ENCODE measurements around the gene RERG.

Gene RERG

GRCh38 chr12:15186597-15186996 lies 34.6 kb downstream of the RERG start:
- H3K9ac ChIP-seq (ENCODE audit: low read depth, low read length) = no peak overlapping the region
- no peaks in the 10 kb centered on the region for H3K36me3 ChIP-seq (ENCODE audit: insufficient read depth, low read length)
- H3K4me1 ChIP-seq (ENCODE audit: insufficient read depth, low read length) = no peaks in the 10 kb centered on the region
- no peaks in the 10 kb centered on the region for H3K9me3 ChIP-seq (ENCODE audit: control insufficient read depth, insufficient read depth, low read length)

- no peaks in the 10 kb centered on the region for H3K9me3 ChIP-seq (ENCODE audit: control insufficient read depth, insufficient read depth, low read length)
- H3K9ac ChIP-seq (ENCODE audit: low read depth, low read length) = no peak overlapping the region
- no peaks in the 10 kb centered on the region for H3K36me3 ChIP-seq (ENCODE audit: insufficient read depth, low read length)
- no peaks in the 10 kb centered on the region for H3K4me1 ChIP-seq (ENCODE audit: insufficient read depth, low read length)
Measured at GRCh38 chr12:15184484-15184883, 36.7 kb downstream of the RERG start.

- H3K36me3 ChIP-seq (ENCODE audit: insufficient read depth, low read length) = no peaks in the 10 kb centered on the region
- H3K9ac ChIP-seq (ENCODE audit: low read depth, low read length) = no peak overlapping the region
- H3K4me1 ChIP-seq (ENCODE audit: insufficient read depth, low read length) = no peaks in the 10 kb centered on the region
- H3K9me3 ChIP-seq (ENCODE audit: control insufficient read depth, insufficient read depth, low read length) = no peaks in the 10 kb centered on the region
Measured at GRCh38 chr12:15183821-15184220, 37.4 kb downstream of the RERG start.

GRCh38 chr12:15181017-15181683 lies 40.1 kb downstream of the RERG start:
- no peaks in the 10 kb centered on the region for H3K4me1 ChIP-seq (ENCODE audit: insufficient read depth, low read length)
- no peaks in the 10 kb centered on the region for H3K36me3 ChIP-seq (ENCODE audit: insufficient read depth, low read length)
- no peaks in the 10 kb centered on the region for H3K9me3 ChIP-seq (ENCODE audit: control insufficient read depth, insufficient read depth, low read length)
- H3K9ac ChIP-seq (ENCODE audit: low read depth, low read length) = no peak overlapping the region

GRCh38 chr12:15180325-15180724 lies 40.9 kb downstream of the RERG start:
- no peak overlapping the region for H3K9ac ChIP-seq (ENCODE audit: low read depth, low read length)
- H3K4me1 ChIP-seq (ENCODE audit: insufficient read depth, low read length) = no peaks in the 10 kb centered on the region
- no peaks in the 10 kb centered on the region for H3K36me3 ChIP-seq (ENCODE audit: insufficient read depth, low read length)
- H3K9me3 ChIP-seq (ENCODE audit: control insufficient read depth, insufficient read depth, low read length) = no peaks in the 10 kb centered on the region

- no peaks in the 10 kb centered on the region for H3K4me1 ChIP-seq (ENCODE audit: insufficient read depth, low read length)
- H3K36me3 ChIP-seq (ENCODE audit: insufficient read depth, low read length) = no peaks in the 10 kb centered on the region
- no peaks in the 10 kb centered on the region for H3K9me3 ChIP-seq (ENCODE audit: control insufficient read depth, insufficient read depth, low read length)
Measured at GRCh38 chr12:15179672-15180071, 41.5 kb downstream of the RERG start.

GRCh38 chr12:15173142-15173541 lies 48.1 kb downstream of the RERG start:
- no peak overlapping the region for H3K9ac ChIP-seq (ENCODE audit: low read depth, low read length)
- no peaks in the 10 kb centered on the region for H3K36me3 ChIP-seq (ENCODE audit: insufficient read depth, low read length)
- no peaks in the 10 kb centered on the region for H3K4me1 ChIP-seq (ENCODE audit: insufficient read depth, low read length)
- H3K9me3 ChIP-seq (ENCODE audit: control insufficient read depth, insufficient read depth, low read length) = no peaks in the 10 kb centered on the region

More at GRCh38 chr12:15179672-15180071, 41.5 kb downstream of the RERG start:
- no peak overlapping the region for H3K9ac ChIP-seq (ENCODE audit: low read depth, low read length)

- no peaks in the 10 kb centered on the region for H3K4me1 ChIP-seq (ENCODE audit: insufficient read depth, low read length)
Measured at GRCh38 chr12:15172060-15172822, 49.0 kb downstream of the RERG start.

GRCh38 chr12:15171012-15171655 lies 50.1 kb downstream of the RERG start:
- Histone ChIP-seq H3K9ac (ENCODE audit: low read depth, low read length) (no peak overlapping the region), H3K4me1 (ENCODE audit: insufficient read depth, low read length) (no peaks in the 10 kb centered on the region), H3K9me3 (ENCODE audit: control insufficient read depth, insufficient read depth, low read length) (no peaks in the 10 kb centered on the region), H3K36me3 (ENCODE audit: insufficient read depth, low read length) (no peaks in the 10 kb centered on the region)

More at GRCh38 chr12:15172060-15172822, 49.0 kb downstream of the RERG start:
- Histone ChIP-seq H3K36me3 (ENCODE audit: insufficient read depth, low read length) (no peaks in the 10 kb centered on the region), H3K9me3 (ENCODE audit: control insufficient read depth, insufficient read depth, low read length) (no peaks in the 10 kb centered on the region), H3K9ac (ENCODE audit: low read depth, low read length) (no peak overlapping the region)

GRCh38 chr12:15168026-15168678 lies 53.1 kb downstream of the RERG start:
- H3K4me1 ChIP-seq (ENCODE audit: insufficient read depth, low read length) = no peaks in the 10 kb centered on the region
- H3K9ac ChIP-seq (ENCODE audit: low read depth, low read length) = no peak overlapping the region
- H3K36me3 ChIP-seq (ENCODE audit: insufficient read depth, low read length) = no peaks in the 10 kb centered on the region
- no peaks in the 10 kb centered on the region for H3K9me3 ChIP-seq (ENCODE audit: control insufficient read depth, insufficient read depth, low read length)

GRCh38 chr12:15165012-15165659 lies 56.1 kb downstream of the RERG start:
- H3K9ac ChIP-seq (ENCODE audit: low read depth, low read length) = no peak overlapping the region
- no peaks in the 10 kb centered on the region for H3K9me3 ChIP-seq (ENCODE audit: control insufficient read depth, insufficient read depth, low read length)
- no peaks in the 10 kb centered on the region for H3K4me1 ChIP-seq (ENCODE audit: insufficient read depth, low read length)
- no peaks in the 10 kb centered on the region for H3K36me3 ChIP-seq (ENCODE audit: insufficient read depth, low read length)

- Histone ChIP-seq H3K9ac (ENCODE audit: low read depth, low read length) (no peak overlapping the region), H3K9me3 (ENCODE audit: control insufficient read depth, insufficient read depth, low read length) (no peaks in the 10 kb centered on the region), H3K36me3 (ENCODE audit: insufficient read depth, low read length) (no peaks in the 10 kb centered on the region), H3K4me1 (ENCODE audit: insufficient read depth, low read length) (no peaks in the 10 kb centered on the region)
Measured at GRCh38 chr12:15163030-15163976, 57.9 kb downstream of the RERG start.

GRCh38 chr12:15158083-15158482 lies 63.1 kb downstream of the RERG start:
- no peaks in the 10 kb centered on the region for H3K9me3 ChIP-seq (ENCODE audit: control insufficient read depth, insufficient read depth, low read length)
- no peak overlapping the region for H3K9ac ChIP-seq (ENCODE audit: low read depth, low read length)
- no peaks in the 10 kb centered on the region for H3K36me3 ChIP-seq (ENCODE audit: insufficient read depth, low read length)
- no peaks in the 10 kb centered on the region for H3K4me1 ChIP-seq (ENCODE audit: insufficient read depth, low read length)
